Stimulated activated CD4-positive, alpha-beta T cell treated with anti-CD3 and anti-CD28 coated beads, Interleukin-1b, Interleukin-23, amount 100 ng/mL, for 4 hours (primary cell): Measurements from ENCODE around the gene BRAP.
"Not testable (repeated sequence)": the region's sequence is repeated elsewhere in the genome, so short reads cannot be mapped to it uniquely, and the experiment has no call there.

Source experiments
- DNase-seq, 2 donors: peaks; one replicate each; pipeline ENCODE4 v3.0.0-alpha.2; 2020; ENCODE audit warnings: low read depth in 2 of 2

The BRAP gene

DNA sequence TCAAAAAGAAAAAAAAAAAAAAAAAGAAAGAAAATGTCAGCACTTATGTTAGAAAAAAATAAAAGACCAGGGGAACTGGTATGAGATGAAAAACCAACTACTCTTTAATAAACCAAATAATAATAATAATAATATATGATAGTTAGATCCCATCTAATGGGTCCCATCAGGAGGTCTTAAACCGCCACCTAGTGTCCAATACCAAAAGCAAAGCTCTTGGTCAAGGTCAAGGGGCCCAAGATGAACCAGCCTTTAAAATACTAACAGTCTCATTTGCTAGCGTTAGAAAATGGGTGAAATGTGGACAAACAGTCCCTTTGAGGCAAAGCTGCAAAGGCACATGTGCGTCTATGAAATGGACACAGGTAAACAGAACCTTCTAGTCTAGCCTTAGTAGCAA is 12.3 kb downstream of the BRAP start:
- DNase-seq: no peak

DNA sequence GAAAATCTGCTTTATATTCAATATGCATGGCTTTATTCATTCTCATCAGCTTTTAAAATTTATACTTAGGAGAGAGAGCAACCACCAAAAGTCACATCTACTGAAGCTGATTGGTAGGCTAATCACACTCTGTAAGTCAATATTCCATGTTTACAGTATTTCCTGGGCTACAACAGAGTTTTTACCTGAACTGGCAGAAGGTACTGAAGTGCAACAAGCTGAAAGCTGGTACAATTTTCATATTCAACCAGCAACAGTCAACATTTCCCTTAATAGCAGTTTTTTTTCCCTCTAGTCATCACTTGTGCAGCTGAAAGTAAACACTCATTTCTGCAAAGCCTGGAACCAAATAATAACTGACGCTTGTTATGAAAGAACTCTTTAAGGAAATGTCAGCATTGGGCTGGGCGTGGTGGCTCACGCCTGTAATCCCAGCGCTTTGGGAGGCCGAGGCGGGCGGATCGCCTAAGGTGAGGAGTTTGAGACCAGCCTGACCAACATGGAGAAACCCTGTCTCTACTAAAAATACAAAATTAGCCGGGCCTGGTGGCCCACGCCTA is 12.9 kb downstream of the BRAP start:
- DNase-seq: no peak

DNA sequence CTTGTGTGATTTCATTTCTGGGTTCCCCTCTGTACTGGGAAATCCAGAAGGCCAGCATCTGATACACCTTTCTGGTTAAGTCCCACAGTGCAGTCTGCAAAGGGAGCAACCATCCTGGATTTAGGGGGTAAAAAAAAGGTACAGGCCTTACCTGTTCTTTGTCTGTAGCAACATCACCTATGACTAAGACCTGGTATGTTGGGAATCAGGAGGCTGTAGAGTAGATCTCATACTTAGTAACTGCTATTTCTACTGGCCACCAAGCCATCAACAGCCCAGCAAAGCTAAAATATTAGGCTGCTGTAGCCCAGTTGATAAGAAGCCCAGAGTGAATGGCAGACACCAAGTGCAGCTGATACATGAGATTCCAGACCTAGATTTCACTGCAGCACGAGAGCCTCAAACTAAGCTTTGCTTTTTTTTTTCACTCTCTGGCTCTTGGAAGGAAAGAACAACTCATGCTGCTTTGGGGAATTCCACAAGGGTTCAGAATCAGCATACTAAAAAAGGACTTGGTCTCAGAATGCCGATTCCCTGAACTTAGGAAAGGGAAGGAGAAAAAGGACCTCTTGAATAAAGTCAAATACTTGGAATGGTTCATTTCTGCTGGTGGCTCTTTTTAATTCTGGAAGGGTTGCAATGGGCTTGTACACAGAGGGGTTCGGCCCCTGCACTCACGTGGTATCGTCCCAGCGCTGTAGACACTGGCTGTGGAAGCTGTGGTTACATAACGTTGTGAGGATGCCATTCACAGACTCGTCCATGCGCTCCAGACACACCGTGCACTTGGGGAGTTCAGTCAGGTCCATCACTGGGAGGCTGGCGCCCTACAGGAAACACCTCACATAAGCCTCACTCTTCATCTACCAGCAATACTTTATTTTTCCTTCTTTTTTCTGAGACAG is 20.5 kb downstream of the BRAP start:
- DNase-seq: no peak

DNA sequence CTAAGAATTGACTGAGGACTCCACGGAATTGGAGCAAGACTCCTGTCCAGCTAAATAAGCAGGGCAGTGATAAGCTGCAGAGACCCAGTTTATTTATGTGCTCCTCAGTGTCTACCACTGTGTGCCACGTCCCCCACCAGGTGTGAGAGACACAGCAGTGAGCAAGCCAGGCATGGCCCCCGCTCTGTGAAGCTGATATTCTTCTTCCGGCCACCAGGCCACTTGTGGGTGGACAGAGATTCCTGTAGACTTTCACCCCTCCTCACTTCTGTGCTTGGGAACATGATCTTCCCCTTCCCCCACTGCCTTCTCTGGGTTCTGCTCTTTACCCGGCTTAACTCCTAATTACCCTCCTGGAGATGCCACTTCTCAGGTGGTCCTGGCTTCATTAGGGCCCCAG is 21.3 kb downstream of the BRAP start:
- no peak for DNase-seq

DNA sequence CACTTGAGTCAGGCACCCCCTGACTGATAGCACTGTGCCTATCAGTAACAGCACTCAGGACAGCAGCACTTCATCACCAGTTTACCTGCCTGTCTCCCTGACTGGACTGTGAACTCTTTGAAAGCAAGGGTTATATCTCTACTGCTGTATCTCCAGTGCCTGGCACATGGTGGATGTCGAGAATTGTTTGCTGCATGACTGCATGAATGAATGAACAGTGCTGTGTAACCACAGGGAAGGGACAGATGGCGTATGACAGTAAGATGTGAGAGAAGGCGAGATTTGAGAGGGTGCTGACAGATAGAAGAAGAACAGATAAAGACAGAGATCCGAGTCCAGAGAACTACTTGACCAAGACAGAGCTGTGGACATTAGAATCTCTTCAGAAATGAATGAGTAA is 29.7 kb downstream of the BRAP start:
- no peak for DNase-seq

DNA sequence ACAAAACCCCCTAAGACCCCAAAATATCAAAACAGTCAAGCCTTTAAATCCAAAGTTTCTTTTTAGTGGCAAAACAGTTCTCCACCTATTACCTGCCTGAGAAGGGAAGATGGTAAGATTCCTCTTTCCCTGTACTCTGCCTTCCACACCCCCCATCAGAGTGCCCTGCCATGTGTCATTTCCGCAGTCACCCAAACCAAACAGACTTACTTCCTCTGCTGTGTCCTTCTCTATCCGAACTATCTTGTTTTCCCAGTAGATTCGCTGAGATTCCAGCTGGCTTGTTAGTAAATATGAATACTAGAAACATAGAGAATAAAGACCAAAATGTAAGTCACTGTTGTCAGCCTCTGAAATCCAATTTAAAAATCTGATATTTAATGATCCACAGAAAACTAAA is 30.4 kb downstream of the BRAP start:
- DNase-seq: no peak

DNA sequence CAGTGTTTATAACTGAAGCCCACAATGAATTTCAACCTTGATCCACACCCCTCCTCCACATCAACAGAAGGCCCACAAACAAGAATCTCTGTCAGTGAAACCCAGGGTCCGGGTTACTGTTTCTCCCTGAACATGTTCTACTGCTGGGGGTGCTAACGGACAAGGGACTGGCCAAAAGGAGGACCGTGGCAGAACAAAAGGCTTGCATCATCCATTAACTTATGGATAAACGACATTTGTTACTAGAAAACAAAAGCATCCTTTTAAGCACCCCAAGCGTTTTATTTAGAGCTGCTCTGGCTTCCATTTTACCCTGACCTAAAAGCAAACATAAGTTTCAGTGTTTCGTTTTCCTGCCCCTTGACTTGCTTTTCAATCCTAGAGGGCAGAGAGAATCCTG is 32.2 kb downstream of the BRAP start:
- DNase-seq: no peak

DNA sequence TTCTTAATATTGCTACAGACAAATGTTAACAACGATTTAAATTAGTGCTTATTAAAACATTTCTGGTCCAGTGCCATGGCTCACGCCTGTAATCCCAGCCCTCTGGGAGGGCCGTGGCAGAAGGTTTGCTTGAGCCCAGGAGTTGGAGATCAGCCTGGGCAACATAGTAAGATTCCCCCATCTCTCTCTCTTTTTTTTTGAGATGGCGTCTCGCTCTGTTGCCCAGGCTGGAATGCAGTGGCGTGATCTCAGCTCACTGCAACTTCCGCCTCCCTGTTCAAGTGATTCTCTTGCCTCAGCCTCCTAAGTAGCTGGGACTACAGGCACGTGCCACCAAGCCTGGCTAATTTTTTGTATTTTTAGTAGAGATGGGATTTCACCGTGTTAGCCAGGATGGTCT is 33.2 kb downstream of the BRAP start:
- not testable (repeated sequence) for DNase-seq

DNA sequence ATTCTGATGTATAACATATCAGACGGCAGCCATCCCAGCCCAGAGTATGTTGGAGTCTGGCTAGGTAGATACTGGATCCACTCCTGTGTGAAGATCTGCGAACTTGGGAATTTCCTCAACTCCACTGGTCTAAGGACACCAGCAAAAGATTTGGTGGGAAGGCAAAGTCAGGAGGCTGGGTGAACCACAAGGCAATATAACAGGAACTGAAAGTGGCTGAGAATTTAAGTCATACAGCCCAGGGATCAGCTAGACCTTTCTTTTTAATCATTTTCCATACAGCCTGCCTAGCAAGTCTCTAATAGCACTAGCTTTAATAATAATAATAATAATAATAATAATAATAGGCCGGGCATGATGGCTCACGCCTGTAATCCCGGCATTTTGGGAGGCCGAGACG is 34.8 kb downstream of the BRAP start:
- DNase-seq: no peak

DNA sequence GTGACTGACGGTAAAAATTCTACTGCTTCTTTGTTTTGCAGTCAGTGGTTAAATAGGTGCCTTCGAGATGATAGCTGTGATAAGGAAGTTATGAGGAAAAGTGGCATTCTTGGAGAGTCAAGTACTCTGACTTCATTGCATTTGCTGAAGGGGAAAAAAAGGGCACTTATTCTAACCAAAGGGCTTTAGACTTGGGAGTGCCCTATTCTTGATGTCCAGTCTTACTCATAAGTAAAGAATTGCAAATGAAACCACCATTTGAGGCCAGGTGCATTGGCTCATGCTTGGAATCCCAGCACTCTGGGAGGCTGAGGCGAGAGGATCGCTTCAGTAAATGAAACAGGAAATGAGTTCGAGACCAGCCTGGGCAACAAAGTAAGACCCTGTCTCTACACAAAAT is 40.3 kb downstream of the BRAP start:
- no peak for DNase-seq

DNA sequence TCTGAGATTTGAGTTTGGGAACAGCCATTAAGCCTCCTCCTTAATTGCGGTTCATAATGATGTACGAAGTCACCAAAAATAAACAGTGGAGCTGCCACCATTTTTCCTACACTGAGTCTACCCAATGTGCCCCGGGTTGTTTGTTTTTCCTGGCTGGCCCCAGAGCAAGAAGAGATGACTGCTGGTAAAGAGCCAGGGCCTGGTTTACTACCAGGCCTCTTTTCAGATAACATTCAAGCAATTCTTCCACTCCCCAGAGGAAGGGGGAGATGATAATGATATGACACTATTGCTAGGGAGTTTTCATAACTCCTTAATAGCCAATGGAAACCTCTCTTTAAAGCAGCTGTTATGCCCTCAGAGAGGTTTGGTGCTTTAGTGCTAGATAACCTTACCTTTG is 42.3 kb downstream of the BRAP start:
- DNase-seq: no peak

DNA sequence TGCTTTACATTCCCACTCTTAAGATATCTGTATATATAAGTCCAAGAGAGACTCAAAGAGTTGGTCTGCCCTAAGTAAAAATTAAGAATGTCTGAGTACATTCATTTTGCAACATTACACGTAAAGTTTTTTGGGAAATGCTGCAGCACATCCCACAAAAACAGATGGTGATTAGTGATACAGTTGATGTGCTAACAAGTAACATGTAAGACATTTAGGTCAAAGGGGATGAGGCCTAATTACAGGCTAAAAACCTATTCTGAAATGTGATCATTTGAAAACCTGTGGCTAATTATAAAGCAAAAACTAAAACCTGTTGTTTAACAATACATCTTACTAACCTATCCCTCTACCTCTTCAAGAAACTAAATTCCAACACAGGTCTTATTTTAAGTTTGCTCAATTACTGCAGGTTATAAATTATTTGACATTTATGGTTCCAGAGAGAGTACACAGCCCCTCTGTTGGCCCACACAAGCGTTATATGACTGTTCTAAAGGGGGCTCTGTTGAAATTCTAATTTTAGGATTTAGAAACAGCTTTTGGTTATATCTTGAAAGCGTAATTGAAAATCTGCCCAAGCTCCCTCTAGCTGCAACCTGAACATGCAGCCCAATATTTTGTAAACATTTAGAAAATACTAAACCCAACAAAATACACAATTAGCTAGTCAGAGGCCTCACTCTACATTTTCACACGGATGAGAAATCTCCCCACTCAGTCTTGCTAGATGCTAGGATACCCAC is 42.9 kb downstream of the BRAP start:
- no peak for DNase-seq

DNA sequence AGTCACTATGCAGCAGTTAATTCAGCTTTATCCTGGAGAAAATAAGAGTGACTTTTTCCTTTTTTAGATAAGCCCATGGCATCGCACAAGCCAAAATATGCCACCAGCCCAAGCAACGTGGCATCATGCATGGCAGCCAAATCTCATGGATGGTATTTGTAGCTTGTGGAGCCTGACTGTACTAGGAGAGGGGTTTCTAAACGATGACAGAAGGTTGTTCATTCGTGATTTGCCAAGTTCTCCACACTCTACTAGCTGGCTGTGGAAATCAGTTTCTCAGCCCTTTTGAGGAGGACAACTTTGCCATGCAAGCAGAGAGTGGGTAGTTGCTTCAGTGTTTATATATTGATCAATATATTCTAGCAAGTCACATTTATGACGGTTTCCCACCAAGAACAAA is 45.2 kb downstream of the BRAP start:
- DNase-seq: no peak

DNA sequence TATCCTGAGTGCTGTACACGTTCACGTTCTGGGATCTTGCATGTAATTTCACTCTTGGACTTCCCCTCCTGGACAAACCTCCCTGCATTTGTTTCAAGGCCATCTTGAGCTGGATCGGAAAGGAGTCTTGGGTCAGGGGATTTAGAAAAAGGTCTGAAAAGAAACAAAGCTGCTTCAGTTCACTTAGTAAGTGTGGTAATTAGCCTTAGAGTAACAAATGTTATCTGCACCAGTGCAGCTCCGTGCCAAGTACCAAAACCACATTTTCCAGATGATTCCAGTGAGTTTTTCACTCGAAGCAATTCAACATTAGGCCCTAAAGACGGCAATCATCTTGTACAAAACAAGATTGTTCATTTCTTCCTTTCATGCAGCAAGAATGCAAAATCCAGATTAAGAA is 47.2 kb downstream of the BRAP start:
- DNase-seq: no peak

DNA sequence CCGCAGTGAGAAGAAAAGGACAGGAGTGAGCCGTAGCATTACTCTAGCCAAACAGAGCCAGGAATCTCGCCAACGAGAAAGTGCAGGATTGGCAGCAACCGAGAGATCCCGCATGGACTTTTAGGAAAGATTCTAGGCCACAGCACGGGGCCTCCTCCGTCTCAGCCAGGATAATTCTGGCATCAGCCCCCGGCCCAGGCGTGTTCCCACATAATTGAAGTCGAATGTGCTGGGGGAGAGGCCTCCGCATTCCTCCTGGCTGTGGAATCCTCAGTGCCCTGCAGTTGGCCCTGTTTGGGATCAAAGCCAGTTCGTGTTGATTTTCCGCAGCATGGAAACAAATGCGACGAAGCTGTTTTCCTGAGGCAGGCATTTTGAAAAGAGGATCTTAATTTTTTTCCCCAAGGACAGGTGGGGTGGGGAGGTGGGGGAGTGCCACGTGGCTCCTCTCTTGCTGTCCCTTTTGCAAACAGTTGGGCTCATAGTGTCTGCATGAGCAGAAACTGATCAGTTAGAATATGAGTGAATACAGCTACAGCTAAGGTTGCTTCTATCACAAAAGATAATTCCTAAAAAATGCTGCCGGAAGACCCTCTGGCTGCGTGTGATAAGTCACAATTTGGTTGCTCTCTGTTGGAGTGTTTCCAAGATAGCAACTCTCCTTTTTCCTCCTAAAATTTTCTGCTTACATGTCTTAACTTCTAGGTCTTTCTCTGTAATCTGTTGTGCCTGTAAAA is 49.4 kb downstream of the BRAP start:
- no peak for DNase-seq

DNA sequence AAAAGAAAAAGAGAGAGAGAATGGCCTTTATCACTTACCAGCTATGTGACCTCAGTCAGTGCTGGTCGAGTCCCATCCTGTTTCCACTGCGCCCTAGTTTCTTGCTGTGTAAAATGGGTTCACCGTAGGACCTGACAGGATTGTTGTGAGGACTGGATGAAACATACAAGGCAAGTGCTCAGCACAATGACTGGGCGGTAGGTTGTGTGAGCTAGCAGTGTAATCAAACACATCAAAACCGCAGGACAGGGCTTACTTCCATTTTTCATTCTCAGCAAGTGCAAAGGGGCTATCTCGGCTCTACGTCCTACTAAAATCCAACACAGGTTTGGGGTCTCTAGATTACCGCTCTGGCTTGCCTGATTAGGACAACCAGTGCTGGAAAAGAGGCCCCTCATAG is 50.2 kb downstream of the BRAP start:
- DNase-seq: no peak

DNA sequence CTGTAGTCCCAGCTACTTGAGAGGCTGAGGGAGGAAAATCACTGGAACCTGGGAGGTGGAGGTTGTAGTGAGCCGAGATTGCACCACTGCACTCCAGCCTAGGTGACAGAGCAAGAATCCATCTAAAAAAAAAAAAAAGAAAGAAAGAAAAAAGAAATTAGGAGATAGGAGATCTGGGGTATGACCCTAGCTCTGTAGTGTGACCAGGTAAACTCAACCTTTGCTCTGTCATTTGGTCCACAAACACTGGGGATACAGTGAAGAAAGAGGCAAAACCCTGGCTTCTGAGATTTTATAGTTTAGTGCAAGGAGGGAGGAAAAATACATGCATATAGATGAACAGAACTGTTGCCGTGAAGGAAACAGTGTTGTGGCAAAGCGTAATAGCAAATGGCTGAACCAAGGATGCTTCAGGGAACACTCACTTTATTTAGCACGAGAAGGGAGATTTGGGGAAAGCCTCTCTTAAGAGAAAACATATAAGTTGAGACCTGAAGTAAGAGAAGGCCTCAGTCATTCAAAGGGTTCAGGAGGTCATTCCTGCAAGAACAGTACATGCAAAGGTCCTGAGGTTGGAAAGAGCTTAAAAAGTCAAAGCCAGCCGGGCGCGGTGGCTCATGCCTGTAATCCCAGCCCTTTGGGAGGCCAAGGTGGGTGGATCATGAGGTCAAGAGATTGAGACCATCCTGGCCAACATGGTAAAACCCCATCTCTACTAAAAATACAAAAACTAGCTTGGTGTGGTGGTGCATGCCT is 57.1 kb downstream of the BRAP start:
- no peak for DNase-seq

DNA sequence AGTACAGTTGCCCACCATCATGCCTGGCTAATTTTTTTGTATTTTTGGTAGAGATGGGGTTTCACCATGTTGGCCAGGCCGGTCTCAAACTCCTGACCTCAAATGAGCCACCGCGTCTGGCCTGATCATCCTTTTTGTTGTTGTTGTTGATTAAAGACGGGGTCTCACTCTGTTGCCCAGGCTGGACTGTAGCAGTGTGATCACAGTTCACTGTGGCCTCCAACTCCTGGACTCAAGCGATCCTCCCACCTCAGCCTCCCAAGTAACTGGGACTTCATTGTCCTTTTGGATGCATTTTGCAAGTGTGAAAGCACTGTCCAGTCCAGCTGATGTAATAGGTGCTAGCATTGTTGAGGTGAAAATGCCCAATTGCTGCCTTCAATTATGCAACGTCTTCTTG is 59.5 kb downstream of the BRAP start:
- DNase-seq: no peak

DNA sequence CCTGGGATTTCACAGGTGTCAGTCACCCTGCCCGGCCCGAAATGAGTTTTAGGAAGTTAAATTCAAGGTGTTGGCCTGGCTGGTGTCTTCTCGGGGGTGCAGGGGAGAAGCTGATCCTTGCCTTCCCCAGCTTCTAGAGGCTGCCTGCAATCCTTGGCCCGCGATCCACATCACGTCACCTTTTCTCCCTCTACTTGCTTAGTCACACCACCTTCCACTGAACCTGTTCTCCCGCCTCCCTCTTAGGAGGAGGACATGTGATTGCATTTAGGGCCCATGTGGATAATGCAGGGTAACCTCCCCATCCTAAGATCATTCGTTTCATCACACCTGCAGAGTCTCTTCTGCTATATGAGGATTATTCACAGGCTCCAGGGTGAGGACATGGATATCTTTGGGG is 61.2 kb downstream of the BRAP start:
- DNase-seq: no peak

DNA sequence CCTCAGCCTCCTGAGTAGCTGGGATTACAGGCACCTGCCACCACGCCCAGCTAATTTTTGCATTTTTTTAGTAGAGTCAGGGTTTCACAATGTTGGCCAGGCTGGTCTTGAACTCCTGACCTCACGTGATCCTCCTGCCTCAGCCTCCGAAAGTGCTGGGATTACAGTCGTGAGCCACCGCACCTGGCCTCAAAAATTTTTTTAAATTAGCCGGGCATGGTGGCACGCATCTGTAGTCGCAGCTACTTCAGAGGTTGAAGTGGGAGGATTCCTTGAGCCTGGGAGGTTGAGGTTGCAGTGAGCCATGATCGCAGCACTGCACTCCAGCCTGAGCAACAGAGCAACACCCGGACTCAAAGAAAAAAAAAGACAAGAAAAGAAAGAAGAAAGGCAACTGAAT is 67.9 kb downstream of the BRAP start:
- DNase-seq: not testable (repeated sequence)

DNA sequence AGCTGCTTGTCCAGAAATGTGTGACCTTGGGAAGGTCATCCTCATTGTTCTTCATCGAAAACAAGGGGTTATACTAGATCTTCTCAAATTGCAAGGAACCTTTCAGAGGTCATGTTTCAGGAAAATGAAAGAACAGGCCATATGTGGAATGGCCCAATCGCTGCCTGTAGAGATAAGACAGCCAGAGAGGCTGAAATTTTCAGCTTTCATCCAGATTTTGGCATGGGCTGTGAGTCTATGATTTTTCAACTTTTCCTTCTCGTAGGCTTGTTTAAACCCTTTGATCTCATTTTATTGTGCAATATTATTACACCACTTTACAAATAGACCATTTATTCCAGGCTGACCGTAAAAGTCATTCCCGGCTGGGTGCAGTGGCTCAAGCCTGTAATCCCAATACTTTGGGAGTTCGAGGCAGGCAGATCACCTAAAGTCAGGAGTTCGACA is 69.6 kb downstream of the BRAP start:
- DNase-seq: no peak
